Liver (tissue), 9 donors: Measurements from ENCODE around the gene UTF1. TPM values are rescaled to one million over a fixed set of nuclear protein-coding genes. Genes with fewer than 3 reads are reported as not detected.

Experiments
- DNase-seq: peaks from one replicate; pipeline ENCODE4 v3.0.0-alpha.2; 2017; ENCODE audit warnings: low spot score
- H3K27ac ChIP-seq, 2 donors: one replicate each; pipeline ENCODE4 v1.7.0; 2013; ENCODE audit warnings: inconsistent platforms in 2 of 2, low read length in 2 of 2, control low read depth in 1 of 2, low read depth in 1 of 2, mild to moderate bottlenecking in 1 of 2
- H3K27me3 ChIP-seq, 4 donors: one replicate each; pipeline versions ENCODE4 v1.6.1 to v1.7.0; 2013; ENCODE audit warnings: low read length in 3 of 4, inconsistent platforms in 1 of 4, mild to moderate bottlenecking in 1 of 4, moderate library complexity in 1 of 4; ENCODE audit not compliant: control insufficient read depth in 4 of 4, insufficient read depth in 4 of 4
- H3K36me3 ChIP-seq, 4 donors: one replicate each; pipeline versions ENCODE4 v1.6.1 to v1.7.0; 2013; ENCODE audit warnings: low read length in 3 of 4, mild to moderate bottlenecking in 3 of 4, low read depth in 1 of 4, moderate library complexity in 1 of 4; ENCODE audit not compliant: control insufficient read depth in 4 of 4, insufficient read depth in 3 of 4
- H3K4me1 ChIP-seq, 4 donors: one replicate each; pipeline versions ENCODE4 v1.6.1 to v1.7.0; 2013; ENCODE audit warnings: low read length in 3 of 4, mild to moderate bottlenecking in 3 of 4, moderate library complexity in 1 of 4; ENCODE audit not compliant: control insufficient read depth in 4 of 4, insufficient read depth in 4 of 4
- H3K4me3 ChIP-seq, 3 donors: one replicate each; pipeline versions ENCODE4 v1.6.1 to v1.7.0; 2013; ENCODE audit warnings: low read length in 3 of 3, control low read depth in 1 of 3, low read depth in 1 of 3, mild to moderate bottlenecking in 1 of 3
- H3K9ac ChIP-seq, 2 donors: one replicate each; pipeline ENCODE4 v1.7.0; 2013; ENCODE audit warnings: low read length in 2 of 2, mild to moderate bottlenecking in 2 of 2, moderate library complexity in 2 of 2, control low read depth in 1 of 2, low read depth in 1 of 2
- H3K9me3 ChIP-seq, 4 donors: one replicate each; pipeline versions ENCODE4 v1.6.1 to v1.7.0; 2013; ENCODE audit warnings: low read length in 3 of 4; ENCODE audit not compliant: control insufficient read depth in 4 of 4
- ATF3 ChIP-seq: IDR thresholded peaks from 2 replicates; pipeline ENCODE4 v1.6.1; 2016; ENCODE audit warnings: antibody characterized with exemption
- CTCF ChIP-seq: fragments of 150-350 bp; IDR thresholded peaks from 2 replicates; pipeline ENCODE4 v1.5.1; 2017; ENCODE audit warnings: improper control_type of control experiment, low read depth, low read length; ENCODE audit not compliant: missing input control
- EGR1 ChIP-seq, 2 donors: IDR thresholded peaks; 2 replicates each; pipeline ENCODE4 v1.6.1; 2016 to 2018; ENCODE audit warnings: antibody characterized with exemption in 2 of 2, low read depth in 2 of 2
- FOXA1 ChIP-seq: IDR thresholded peaks from 2 replicates; pipeline ENCODE4 v1.6.1; 2016; ENCODE audit warnings: antibody characterized with exemption
- FOXA2 ChIP-seq: IDR thresholded peaks from 2 replicates; pipeline ENCODE4 v1.6.1; 2016; ENCODE audit warnings: antibody characterized with exemption
- HNF4A ChIP-seq, 2 donors: conservative IDR thresholded peaks; 2 replicates each; pipeline ENCODE4 v1.6.1; 2016; ENCODE audit warnings: antibody characterized with exemption in 2 of 2, mild to moderate bottlenecking in 2 of 2
- HNF4G ChIP-seq: IDR thresholded peaks from 2 replicates; pipeline ENCODE4 v1.6.1; 2016; ENCODE audit warnings: antibody characterized with exemption
- JUND ChIP-seq, 2 donors: IDR thresholded peaks; 2 replicates each; pipeline ENCODE4 v1.6.1; 2016; ENCODE audit warnings: antibody characterized with exemption in 2 of 2
- MAX ChIP-seq: IDR thresholded peaks from 2 replicates; pipeline ENCODE4 v1.6.1; 2016; ENCODE audit warnings: antibody characterized with exemption
- NR2F2 ChIP-seq: IDR thresholded peaks from 2 replicates; pipeline ENCODE4 v1.6.1; 2016; ENCODE audit warnings: antibody characterized with exemption
- RAD21 ChIP-seq, 2 donors: IDR thresholded peaks; 2 replicates each; pipeline ENCODE4 v1.6.1; 2016; ENCODE audit warnings: antibody characterized with exemption in 2 of 2, mild to moderate bottlenecking in 2 of 2
- REST ChIP-seq: IDR thresholded peaks from 2 replicates; pipeline ENCODE4 v1.6.1; 2016; ENCODE audit warnings: antibody characterized with exemption, mild to moderate bottlenecking
- SP1 ChIP-seq: IDR thresholded peaks from 2 replicates; pipeline ENCODE4 v1.6.1; 2018; ENCODE audit warnings: antibody characterized with exemption, mild to moderate bottlenecking
- TAF1 ChIP-seq: conservative IDR thresholded peaks from 2 replicates; pipeline ENCODE4 v1.6.1; 2016; ENCODE audit warnings: antibody characterized with exemption, mild to moderate bottlenecking
- YY1 ChIP-seq: IDR thresholded peaks from 2 replicates; pipeline ENCODE4 v1.6.1; 2016; ENCODE audit warnings: antibody characterized with exemption, mild to moderate bottlenecking
- ZBTB33 ChIP-seq: IDR thresholded peaks from 2 replicates; pipeline ENCODE4 v1.6.1; 2016; ENCODE audit warnings: antibody characterized with exemption
- WGBS: extraction: QIAGEN DNeasy Blood & Tissue Kit; methylation state at CpG from one replicate; pipeline ENCODE4 v1.1.7; 2013; 5-methylcytosine and 5-hydroxymethylcytosine counted together
- polyA plus RNA-seq, 2 donors: library from polyadenylated mRNA; stranded (reverse) in 1 of 2; unstranded in 1 of 2; fragments of 200-250 nt in 1 of 2; fragments of >200 nt in 1 of 2; fragmentation: Nextera tagmentation in 1 of 2; extraction: Ambion mirVana in 1 of 2; gene quantifications; one replicate each; pipeline versions ENCODE4 v1.2.1 to v1.2.3, GENCODE V29; 2013 to 2015
- total RNA-seq, 2 donors: library from RNA; depleted of rRNA; stranded (reverse); fragments of >200 nt; gene quantifications; one replicate each; pipeline ENCODE4 v1.2.3, GENCODE V29; 2014
- donor health status: healthy.
- donor health status: healthy.
- donor health status: healthy.
- donor health status: healthy.
- donor health status: healthy.

Gene UTF1
- total and polyA plus RNA-seq, 4 donors: not detected

GRCh38 chr10:133207627-133208026 is 22.4 kb upstream of the UTF1 start:
- no peak for DNase-seq
- H3K4me3 ChIP-seq: no peak overlapping the region
- TF ChIP-seq CTCF (no peak), REST (no peak), EGR1 (IDR thresholded peaks at IDR 0.05; ENCODE audit: low read depth in 2 of 2) (no peak)
- no peak overlapping the region for H3K27ac ChIP-seq
- H3K9ac ChIP-seq: no peak overlapping the region
- no peaks in the 10 kb centered on the region for H3K9me3 ChIP-seq
- 87% methylated on average over 17 of the region's 17 CpGs for WGBS
- H3K36me3 ChIP-seq: peaks cover 0 to 5% (median 0%) of the 10 kb centered on the region in 4 donors
- no peaks in the 10 kb centered on the region for H3K4me1 ChIP-seq
- H3K27me3 ChIP-seq: peaks cover 0 to 2% (median 0%) of the 10 kb centered on the region in 4 donors

- 91% methylated on average over 18 of the region's 18 CpGs for WGBS
- no peak for DNase-seq
- H3K4me3 ChIP-seq: no peak overlapping the region
- H3K9me3 ChIP-seq: no peaks in the 10 kb centered on the region
- H3K4me1 ChIP-seq: no peaks in the 10 kb centered on the region
- H3K36me3 ChIP-seq: peaks cover 0 to 4% (median 0%) of the 10 kb centered on the region in 4 donors
- H3K9ac ChIP-seq: no peak overlapping the region
- TF ChIP-seq MAX: no peak
- no peak for TF ChIP-seq NR2F2
- no peak for TF ChIP-seq ZBTB33
- TF ChIP-seq HNF4A (conservative IDR thresholded peaks at IDR 0.05): no peak
- TF ChIP-seq EGR1 (IDR thresholded peaks at IDR 0.05; ENCODE audit: low read depth in 2 of 2): no peak
- TF ChIP-seq SP1: no peak
- no peak for TF ChIP-seq JUND (IDR thresholded peaks at IDR 0.05)
- no peak for TF ChIP-seq ATF3
- TF ChIP-seq FOXA1: no peak
- no peak for TF ChIP-seq RAD21 (IDR thresholded peaks at IDR 0.05)
- no peak for TF ChIP-seq TAF1
- no peak for TF ChIP-seq FOXA2
- no peak for TF ChIP-seq HNF4G
- TF ChIP-seq YY1: no peak
- H3K27me3 ChIP-seq: peaks cover 0 to 2% (median 0%) of the 10 kb centered on the region in 4 donors
- H3K27ac ChIP-seq: no peak overlapping the region
Observed at GRCh38 chr10:133208466-133208865, 21.6 kb upstream of the UTF1 start.
